ENCODE data around the gene YPEL2.

The YPEL2 gene

DNA sequence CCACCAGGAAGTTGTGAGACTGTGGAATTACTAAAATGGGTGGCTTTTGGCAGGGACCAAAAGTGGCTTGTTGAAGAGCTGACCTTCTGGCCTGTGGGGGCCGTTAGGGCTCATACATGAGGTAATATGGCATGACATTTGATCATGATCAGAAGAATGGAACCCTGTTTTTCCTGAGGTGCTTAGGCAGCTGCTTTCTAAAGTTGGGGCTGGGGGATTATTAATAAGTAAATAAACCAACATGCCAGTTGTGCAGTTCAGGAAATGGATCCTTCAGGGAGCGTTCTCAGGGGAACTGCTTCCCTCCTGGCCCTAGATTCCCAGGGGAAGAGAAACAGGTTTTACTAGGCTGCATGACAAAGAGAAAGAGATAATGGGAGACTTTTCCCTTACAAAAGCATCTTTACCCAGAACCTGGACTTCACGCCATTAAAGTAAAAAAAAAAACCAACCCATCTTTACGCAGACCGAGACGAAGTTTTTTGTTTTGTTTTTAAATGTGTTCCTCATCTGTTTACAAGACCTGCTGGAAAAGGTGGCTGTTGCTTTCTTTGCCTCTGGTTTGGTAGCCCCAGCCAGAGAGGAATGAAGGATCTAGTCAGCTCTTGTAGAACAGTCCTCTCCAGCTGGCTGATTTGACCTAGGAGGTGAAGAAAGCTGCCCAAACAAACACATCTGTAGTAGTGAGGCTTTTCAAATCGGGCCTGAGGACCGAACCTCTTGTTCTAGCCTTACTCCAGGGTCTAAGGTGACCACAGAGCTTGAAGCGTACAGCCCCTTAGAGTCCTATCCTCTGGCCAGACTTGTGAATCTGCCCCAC is 22.7 kb downstream of the YPEL2 start:
- no peaks in the 10 kb centered on the region for H3K36me3 ChIP-seq (ENCODE audit: control insufficient read depth, insufficient read depth, low read length)
- H3K79me2 ChIP-seq, result peaks cover 74% of the 10 kb centered on the region
- peak overlapping the region; percentile 70 for H3K27ac ChIP-seq
- H3K27me3 ChIP-seq (ENCODE audit: control insufficient read depth, insufficient read depth, low read length), result no peaks in the 10 kb centered on the region
- peaks cover 71% of the 10 kb centered on the region for H3K4me1 ChIP-seq
- no peak overlapping the region for H3K9ac ChIP-seq
- H2AFZ ChIP-seq, result no peak overlapping the region
- no peak overlapping the region for H3K4me3 ChIP-seq (ENCODE audit: low read depth, low read length)
- H3K4me2 ChIP-seq (ENCODE audit: low read length), result peak overlapping the region; percentile 9
- no peaks in the 10 kb centered on the region for H3K9me3 ChIP-seq (ENCODE audit: control insufficient read depth, low read length)
- TF ChIP-seq, protein P1, sequence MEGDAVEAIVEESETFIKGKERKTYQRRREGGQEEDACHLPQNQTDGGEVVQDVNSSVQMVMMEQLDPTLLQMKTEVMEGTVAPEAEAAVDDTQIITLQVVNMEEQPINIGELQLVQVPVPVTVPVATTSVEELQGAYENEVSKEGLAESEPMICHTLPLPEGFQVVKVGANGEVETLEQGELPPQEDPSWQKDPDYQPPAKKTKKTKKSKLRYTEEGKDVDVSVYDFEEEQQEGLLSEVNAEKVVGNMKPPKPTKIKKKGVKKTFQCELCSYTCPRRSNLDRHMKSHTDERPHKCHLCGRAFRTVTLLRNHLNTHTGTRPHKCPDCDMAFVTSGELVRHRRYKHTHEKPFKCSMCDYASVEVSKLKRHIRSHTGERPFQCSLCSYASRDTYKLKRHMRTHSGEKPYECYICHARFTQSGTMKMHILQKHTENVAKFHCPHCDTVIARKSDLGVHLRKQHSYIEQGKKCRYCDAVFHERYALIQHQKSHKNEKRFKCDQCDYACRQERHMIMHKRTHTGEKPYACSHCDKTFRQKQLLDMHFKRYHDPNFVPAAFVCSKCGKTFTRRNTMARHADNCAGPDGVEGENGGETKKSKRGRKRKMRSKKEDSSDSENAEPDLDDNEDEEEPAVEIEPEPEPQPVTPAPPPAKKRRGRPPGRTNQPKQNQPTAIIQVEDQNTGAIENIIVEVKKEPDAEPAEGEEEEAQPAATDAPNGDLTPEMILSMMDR (IDR thresholded peaks at IDR 0.05), result no peak

DNA sequence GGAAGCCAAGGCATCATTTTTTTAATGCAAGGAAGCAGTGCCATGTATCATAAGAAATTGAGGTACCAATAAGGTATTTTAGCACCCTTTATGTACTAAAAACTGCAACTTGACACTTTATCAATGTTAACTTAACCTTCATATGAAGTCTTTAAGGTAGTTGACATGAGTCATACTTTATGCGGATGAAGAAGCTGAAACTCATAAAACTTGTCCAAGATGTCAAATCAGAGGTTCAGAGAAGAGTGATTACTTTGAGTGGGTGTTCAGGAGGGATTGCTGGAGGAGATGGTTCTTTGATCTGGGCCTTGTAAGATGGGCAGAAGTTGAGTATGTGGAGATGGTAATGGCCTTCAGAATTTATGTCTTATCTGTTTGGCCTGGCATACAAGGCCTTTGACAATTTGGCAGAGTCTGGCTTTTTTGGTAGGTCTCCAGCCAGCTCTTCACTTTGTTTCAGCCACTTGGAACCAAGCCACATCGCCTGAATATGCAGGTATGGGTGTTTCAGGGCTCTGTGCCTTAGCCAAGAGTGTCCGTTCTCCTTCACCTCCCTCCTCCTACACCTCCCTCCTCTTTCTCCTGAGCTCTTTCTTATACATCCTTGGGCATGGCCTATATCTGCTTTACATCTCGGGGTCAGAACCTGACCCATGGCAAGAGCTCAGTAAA is 23.7 kb downstream of the YPEL2 start:
- Histone ChIP-seq H2AFZ (no peak overlapping the region), H3K4me2 (ENCODE audit: low read length) (peak overlapping the region; percentile 34), H3K79me2 (peaks cover 69% of the 10 kb centered on the region), H3K9ac (no peak overlapping the region), H3K36me3 (ENCODE audit: control insufficient read depth, insufficient read depth, low read length) (no peaks in the 10 kb centered on the region), H3K4me1 (peaks cover 61% of the 10 kb centered on the region), H3K27ac (peak overlapping the region; percentile 70), H3K9me3 (ENCODE audit: control insufficient read depth, low read length) (no peaks in the 10 kb centered on the region), H3K27me3 (ENCODE audit: control insufficient read depth, insufficient read depth, low read length) (no peaks in the 10 kb centered on the region), H3K4me3 (ENCODE audit: low read depth, low read length) (no peak overlapping the region)
- TF ChIP-seq, protein P1 (IDR thresholded peaks at IDR 0.05), result no peak

DNA sequence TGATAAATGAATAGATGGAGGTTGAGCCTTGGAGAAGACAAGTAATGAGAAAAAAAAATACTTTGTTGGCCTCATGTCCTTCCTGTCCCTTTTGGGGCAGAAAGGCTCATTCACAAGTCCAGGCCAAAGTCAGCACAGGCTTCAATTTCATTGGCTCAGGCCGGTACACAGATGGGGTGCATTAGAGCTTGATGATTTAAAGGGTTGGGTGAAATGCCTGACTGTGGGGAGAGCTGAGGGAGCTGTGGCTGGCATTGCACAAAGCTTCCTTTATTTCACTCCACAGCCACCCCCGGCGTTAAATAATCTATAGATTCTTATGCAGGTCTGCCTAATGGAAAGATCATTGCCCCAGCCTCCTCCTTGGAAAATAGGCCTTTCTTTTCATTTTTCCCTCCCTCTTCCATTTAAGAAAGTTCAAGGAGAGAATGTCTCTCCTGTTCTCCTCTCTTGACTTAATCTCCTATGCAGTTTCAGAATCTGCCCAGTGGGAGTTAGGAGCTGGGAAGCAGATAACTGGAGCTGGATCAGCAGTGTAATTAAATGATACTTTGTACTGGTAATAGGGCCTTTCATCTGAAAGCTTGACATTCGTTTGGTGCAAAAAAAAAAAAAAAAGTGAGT is 24.4 kb downstream of the YPEL2 start:
- Histone ChIP-seq H3K27me3 (ENCODE audit: control insufficient read depth, insufficient read depth, low read length) (no peaks in the 10 kb centered on the region), H3K27ac (peak overlapping the region; percentile 70), H3K4me1 (peaks cover 58% of the 10 kb centered on the region), H3K9ac (no peak overlapping the region), H2AFZ (no peak overlapping the region), H3K79me2 (peaks cover 67% of the 10 kb centered on the region), H3K9me3 (ENCODE audit: control insufficient read depth, low read length) (no peaks in the 10 kb centered on the region), H3K4me3 (ENCODE audit: low read depth, low read length) (no peak overlapping the region), H3K36me3 (ENCODE audit: control insufficient read depth, insufficient read depth, low read length) (no peaks in the 10 kb centered on the region), H3K4me2 (ENCODE audit: low read length) (peak overlapping the region; percentile 34)
- TF ChIP-seq, protein P1 (IDR thresholded peaks at IDR 0.05), result no peak

DNA sequence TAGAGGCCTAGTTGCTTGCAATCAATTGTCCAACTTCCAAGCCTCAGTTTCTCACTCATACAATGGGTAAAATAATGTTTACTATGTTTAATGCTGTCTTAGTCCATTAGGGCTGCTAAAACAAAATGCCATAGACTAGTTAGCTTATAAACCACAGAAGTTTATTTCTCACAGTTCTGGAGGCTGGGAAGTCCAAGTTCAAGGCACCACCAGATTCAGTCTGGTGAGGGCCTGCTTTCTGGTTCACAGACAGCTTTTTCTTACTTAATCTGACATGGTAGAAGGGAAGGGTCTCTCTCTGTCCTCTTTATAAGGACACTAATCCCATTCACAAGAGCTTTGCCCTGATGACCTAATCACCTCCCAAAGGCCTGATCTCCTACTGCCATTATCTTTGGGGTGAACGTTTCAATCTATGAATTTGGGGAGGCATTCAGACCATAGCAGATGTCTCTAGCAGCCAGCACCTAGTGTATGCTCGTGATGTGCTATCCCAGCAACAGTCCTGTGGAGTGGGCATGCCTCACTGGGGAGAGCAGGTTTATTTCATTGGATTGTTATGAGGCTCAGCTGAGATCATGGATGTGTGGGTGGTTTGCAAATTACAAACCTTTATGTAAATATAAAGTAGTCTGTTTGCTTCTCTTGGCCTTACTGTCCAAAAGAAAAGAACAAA is 25.2 kb downstream of the YPEL2 start:
- Histone ChIP-seq H3K4me2 (ENCODE audit: low read length) (no peak overlapping the region), H3K4me3 (ENCODE audit: low read depth, low read length) (no peak overlapping the region), H3K9me3 (ENCODE audit: control insufficient read depth, low read length) (no peaks in the 10 kb centered on the region), H2AFZ (no peak overlapping the region), H3K36me3 (ENCODE audit: control insufficient read depth, insufficient read depth, low read length) (no peaks in the 10 kb centered on the region), H3K27me3 (ENCODE audit: control insufficient read depth, insufficient read depth, low read length) (no peaks in the 10 kb centered on the region), H3K27ac (peak overlapping the region; percentile 11), H3K4me1 (peaks cover 61% of the 10 kb centered on the region), H3K79me2 (peaks cover 67% of the 10 kb centered on the region), H3K9ac (no peak overlapping the region)
- TF ChIP-seq, protein P1 (IDR thresholded peaks at IDR 0.05), result no peak

All from parathyroid adenoma (tissue), 2 donors.